Skin epidermis (tissue), 12 donors: ENCODE results near the gene PISD.

ENCODE experiments used
- H3K27ac ChIP-seq, 21 experiments: fragments of 200-600 bp; sonication (generic) in 11 of 21; one replicate each; pipeline ENCODE4 v1.5.0; 2020; ENCODE audit warnings: mild to moderate bottlenecking in 3 of 21, inconsistent platforms in 2 of 21, moderate library complexity in 2 of 21
- H3K4me3 ChIP-seq, 7 experiments: fragments of 200-600 bp; sonication (generic) in 2 of 7; one replicate each; pipeline ENCODE4 v1.5.0; 2020; ENCODE audit warnings: inconsistent platforms in 2 of 7, mild to moderate bottlenecking in 2 of 7, moderate library complexity in 1 of 7

PISD gene

DNA sequence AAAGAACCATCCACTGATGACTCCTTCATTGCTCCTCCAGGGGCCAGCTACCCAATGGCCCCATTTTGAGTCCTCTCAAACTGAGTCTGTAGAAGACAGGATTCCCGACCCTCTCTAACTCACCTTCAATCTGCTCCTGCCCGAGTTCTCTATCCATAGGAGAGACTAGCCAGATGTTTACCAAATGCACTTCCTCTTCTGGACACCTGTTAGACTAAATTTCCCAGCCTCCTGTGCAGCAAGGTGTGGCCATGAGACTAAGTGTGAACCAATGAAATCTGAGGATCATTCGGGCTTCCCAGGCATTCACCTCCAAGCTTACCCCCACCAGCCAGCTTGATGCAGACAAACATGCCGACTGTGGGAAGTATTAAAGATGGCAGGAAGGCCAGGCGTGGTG is 7.6 kb downstream of the PISD start:
- H3K4me3 ChIP-seq, result no peak overlapping the region
- no peak overlapping the region for H3K27ac ChIP-seq

DNA sequence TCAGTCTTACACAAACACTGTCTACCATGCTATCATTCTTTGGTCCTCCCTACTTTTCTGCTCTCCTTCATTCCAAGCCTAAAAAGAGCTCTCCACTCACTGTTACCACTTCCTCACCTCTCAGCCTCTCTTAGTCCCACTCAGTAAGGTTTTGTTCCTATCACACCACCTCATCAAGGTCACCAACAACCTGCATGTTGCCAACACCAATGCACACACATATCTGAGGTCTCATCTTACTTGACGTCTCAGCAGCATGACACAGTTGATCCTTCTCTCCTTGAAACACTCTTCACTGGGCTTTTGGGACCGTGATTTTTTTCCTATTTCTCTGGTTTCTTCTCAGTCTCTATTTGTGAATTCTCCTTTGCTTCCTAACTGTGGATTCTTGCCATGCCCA is 8.1 kb downstream of the PISD start:
- no peak overlapping the region for H3K4me3 ChIP-seq
- H3K27ac ChIP-seq, result no peak overlapping the region

DNA sequence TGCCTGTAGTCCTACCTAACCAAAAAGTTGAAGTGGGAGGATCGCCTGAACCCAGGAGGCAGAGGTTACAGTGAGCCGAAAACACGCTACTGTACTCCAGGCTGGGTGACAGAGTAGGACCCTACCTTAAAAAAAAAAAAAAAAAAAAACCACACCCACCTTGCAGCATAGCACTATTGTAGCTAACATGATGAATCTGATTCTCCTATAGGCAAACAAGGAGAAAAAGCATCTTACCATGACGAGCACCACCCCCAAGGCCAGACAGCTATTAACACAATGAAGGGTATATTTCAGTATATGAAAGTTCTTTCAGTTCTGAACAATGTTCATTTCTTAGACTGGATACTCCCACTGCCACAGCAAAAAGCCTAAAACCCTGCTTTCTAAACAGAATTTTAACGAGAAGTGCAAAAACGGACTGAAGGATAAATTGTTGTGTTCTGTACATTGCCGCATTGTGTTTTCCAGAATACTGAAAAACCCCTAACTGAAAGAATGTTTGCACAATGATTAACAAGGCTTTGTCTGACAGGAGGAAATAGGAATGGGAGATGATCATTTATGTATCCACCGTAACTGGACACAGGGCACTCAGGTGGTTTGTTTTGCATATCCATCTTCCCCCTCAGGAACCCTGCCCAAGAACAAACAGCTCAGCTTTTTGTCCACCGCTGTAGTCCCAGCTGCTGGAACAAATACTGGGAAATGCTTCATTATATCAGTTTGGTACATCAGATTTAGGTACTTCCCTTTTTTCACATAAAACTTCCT is 8.9 kb downstream of the PISD start:
- Histone ChIP-seq H3K27ac (no peak overlapping the region), H3K4me3 (no peak overlapping the region)

DNA sequence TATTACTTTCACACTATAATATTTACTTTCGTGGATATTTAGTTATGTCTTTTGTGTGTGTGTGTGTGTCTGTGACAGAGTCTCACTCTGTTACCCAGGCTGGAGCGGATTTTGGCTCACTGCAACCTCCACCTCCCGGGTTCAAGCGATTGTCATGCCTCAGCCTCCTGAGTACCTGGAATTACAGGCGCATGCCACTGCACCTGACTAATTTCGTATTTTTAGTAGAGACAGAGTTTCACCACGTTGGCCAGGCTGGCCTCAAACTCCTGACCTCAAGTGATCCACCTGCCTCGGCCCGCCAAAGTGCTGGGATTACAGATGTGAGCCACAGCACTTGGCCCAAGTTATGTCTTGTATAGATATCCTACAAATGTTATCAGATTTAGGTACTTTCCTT is 9.9 kb downstream of the PISD start:
- no peak overlapping the region for H3K27ac ChIP-seq
- H3K4me3 ChIP-seq, result no peak overlapping the region

DNA sequence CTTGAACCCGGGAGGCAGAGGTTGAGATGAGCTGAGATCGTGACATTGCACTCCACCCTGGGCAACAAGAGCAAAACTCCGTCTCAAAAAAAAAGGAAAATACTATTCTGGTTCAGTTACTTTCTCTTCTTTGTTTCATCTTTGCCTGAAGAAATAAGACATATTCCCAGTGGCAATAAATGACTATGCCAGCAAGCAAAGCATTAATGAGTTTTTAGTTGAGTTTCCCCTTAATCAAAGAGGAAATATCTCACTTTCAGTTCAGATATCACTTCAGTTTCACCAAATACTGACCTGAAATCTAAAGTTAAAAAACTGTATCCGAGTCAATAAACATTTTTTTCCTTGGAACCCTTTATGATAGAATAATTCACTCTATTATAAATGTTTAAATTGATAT is 10.4 kb downstream of the PISD start:
- Histone ChIP-seq H3K4me3 (no peak overlapping the region), H3K27ac (no peak overlapping the region)

DNA sequence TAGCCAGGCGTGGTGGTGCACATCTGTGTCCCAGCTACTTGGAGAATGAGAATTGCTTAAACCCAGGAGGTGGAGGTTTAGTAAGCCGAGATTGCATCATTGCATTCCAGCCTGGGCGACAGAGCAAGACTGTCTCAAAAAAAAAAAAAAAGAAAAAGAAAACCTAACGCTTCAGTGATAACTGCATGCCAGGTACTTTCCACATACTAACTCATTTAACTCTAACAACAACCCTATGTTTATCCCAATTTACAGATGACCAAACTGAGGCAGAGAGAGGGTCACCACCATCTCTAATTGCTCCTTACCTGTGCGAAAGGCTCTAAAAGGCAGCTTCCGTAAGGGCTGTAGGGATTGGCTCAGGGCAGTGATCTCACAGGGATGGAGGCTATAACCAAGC is 11.6 kb downstream of the PISD start:
- H3K4me3 ChIP-seq, result no peak overlapping the region
- peak overlapping the region in 2 of 21 experiments; percentile 20 to 60 for H3K27ac ChIP-seq

DNA sequence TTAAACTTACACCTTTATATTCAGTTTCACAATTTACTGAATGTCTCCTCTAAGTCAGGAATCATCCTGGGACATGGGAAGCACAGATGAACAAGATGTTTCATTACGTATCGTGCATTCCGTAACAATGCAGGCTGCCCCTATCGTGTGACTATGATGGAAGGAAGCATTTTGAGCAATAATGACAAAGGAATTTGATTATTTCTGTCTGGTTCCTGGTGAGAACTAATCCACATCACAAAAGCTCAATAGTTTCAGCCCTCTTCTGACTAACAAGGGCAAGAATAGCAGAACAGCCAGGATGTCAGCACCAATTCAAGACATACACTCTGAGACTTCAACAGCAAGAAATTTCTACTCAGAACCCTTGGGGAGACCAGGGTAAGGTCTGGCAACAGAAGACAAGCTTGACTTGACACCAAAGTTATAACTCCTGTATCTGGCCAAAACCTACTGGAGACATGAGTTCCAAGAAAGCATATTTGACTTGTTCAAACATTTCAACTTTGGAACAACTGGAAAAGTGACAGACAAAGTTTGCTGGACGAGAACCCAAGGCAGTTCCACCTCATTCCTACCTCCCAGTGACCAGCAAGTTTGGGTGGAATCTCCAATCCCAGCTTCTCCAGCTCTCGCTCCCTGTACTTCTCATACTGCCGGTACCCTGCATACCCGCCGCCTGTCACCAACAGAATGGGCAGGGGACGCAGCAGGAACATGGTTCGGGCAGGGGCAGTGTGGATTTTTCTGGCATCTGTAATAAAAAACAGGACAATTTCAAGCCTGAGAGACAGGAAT is 14.3 kb downstream of the PISD start:
- no peak overlapping the region for H3K4me3 ChIP-seq
- peak overlapping the region in 6 of 21 experiments; percentile 15 to 53 (median 25) for H3K27ac ChIP-seq

DNA sequence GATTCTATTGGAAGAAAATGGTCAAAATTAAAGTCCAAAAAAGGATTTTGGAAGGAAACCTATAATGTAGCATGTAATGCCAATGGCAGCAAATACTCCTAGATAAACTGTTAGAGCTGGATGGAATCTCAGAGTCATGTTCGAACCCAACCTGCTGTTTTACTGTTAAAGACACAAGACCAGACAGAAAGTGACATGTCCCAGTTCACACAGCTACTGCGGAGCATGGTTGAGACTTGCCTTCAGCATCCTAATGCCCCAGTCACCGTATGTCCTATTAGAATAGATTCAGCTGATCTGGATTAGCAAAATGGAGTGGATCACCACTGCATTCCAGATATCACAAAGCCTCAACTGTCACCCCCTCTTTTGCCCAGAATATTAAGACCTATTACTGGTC is 14.9 kb downstream of the PISD start:
- no peak overlapping the region for H3K4me3 ChIP-seq
- peak overlapping the region in 7 of 21 experiments; percentile 15 to 67 (median 38) for H3K27ac ChIP-seq

DNA sequence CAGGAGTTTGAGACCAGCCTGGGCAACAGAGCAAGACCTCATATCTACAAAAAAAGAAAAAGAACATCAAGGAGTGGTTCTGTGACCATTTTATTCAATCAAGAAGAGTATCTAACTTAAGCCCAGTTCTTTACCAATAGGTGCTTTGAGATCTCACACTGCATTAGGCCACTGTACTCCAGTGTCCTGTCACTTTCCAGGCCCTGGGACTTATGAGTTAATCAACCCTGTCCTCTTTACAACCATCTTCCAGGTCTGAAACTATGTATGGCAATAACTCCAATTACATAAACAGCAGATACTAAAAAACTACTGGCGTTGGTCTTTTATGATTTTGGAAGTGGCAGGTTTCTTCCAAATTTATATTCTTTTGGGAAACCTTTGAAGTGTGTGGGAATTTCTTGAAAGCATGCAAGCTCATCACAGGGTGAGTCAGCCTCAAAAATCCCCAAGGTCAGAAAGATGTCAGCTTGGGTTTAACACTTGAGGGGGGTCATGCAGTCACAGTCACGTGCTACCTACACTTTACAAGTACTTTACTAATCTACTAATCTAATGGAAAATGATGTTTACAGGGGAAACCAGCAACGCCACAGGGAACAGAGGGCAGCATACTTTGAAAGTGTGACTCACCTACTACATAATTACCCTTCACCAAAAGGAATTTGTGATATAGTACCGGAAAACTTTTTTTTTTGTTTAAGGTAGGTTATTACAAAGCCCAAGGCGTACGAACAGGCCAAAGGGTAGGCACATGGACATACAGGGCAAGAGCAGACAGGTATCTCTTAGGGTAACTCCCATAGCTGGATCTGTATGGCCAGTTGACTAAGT is 15.6 kb downstream of the PISD start:
- no peak overlapping the region for H3K4me3 ChIP-seq

DNA sequence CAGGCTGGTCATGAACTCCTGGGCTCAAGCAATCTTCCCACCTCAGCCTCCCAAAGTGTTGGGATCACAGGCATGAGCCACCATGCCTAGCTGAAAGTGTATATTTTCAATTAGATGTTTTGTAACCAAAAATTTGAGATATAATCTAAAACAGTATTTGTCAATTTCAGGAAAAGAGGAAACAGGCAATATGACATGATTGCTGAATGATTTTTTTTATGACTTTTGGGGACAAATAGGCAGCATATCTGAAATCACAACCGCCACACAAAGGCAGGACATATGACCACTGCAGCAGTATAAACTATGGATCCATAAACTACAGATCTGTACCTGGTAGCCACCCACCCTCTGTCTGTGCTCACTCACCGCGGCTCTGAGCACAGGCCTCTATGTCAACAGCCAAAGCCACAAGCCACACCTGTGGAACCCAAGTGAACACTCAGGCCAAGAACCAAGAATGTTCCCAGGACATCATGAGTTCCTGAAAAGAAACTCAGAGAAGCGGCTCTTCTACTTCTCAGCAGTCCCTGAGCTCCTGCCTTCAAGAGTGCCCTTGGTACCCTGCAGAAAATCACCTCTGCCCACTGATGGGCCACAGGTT is 22.5 kb downstream of the PISD start:
- no peak overlapping the region for H3K4me3 ChIP-seq
- H3K27ac ChIP-seq, result peak overlapping the region in 10 of 21 experiments; percentile 1 to 90 (median 24)

More for the DNA sequence above, 15.6 kb downstream of the PISD start:
- H3K27ac ChIP-seq, result peak overlapping the region in 10 of 21 experiments; percentile 15 to 67 (median 40)

DNA sequence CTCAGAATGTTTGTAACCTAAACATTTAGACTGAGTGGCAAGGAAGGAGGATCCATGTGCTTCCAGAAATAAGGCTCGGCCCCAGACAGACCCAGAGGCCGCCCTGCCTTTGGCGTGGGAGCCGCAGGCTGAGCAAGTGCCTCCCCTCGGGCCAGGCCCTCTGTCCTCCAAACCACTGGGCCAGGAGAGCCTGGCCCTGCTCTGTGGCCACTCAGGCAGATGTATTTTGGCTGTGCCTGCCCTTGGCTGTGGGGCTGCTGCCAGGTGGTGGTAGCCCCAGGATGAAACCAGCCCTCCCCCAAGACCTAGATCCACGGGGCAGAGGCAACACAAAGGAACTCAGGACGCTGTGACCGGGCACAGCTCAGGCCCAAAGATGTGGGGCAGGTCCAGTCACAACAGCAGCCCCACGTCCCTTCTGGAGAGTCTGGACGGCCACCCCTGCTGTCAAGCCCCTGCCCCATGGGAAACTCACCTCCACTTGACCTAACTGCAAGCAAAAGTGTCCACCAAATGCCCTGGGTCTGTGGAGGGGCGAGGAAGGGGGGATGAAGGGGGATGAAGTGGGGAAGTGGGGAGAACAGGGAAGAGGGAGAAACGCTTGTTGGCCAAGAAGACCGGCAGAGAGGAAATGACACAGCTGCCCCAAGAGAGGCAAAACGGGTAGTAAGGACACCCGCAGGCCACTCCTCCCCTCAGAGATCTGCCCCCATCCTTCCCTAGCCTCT is 24.0 kb downstream of the PISD start:
- Histone ChIP-seq H3K27ac (peak overlapping the region in 20 of 21 experiments; percentile 42 to 90 (median 74)), H3K4me3 (peak overlapping the region in 5 of 7 experiments; percentile 1 to 28 (median 27))

DNA sequence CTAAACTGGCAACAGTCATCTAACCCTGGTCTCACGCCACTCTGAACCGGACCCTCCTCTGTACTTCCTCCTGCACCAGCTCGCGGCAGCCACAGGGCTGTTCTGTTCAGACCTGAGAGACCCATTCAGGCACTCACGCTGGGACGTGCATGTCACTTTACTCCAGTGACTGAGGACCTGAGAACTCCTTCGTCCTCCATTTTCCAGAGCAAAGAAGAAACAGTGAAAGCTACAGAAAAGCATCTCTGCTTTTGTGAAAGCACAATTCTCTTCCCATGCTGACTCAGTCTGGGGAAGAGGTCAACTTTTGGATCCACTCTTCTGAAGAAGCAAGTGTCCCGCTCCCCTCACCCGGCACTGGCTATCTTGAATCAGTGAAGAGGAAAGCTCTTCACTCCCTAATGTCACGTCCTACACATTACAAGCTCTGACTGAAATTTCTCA is 24.5 kb downstream of the PISD start:
- Histone ChIP-seq H3K4me3 (peak overlapping the region in 5 of 7 experiments; percentile 1 to 28 (median 27)), H3K27ac (peak overlapping the region in 19 of 21 experiments; percentile 50 to 90 (median 75))

DNA sequence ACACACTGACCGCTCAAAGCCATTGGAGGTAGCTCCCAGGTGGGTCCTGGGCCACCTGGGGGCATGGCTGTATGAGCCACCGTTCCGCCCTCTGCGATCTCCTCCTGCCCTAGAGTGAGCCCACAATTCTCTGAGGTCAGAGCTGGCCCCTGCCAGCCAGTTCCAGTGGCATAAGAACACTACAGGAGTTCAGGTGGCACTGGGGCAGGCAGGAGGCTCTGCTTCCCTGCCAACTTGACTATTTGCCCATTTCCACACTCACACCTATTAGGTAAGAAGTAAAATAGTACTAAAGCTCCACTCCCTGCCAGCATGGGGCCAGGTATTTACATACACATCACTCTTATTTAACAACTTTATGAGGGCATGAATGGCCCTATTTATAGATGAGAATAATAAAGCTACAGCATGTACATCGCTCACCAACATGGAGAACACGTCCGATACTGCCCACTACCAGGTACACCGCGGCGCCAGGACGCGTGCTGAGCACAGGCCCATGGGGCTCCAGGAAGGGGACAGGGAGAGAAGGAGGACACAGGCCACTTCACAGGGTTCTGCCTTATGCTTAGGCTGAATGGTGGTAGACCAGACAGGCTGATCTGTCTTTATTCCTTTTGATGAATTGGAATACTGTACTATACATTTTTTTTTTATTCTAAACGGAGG is 26.2 kb downstream of the PISD start:
- Histone ChIP-seq H3K27ac (peak overlapping the region in 2 of 21 experiments; percentile 15 to 19), H3K4me3 (no peak overlapping the region)

DNA sequence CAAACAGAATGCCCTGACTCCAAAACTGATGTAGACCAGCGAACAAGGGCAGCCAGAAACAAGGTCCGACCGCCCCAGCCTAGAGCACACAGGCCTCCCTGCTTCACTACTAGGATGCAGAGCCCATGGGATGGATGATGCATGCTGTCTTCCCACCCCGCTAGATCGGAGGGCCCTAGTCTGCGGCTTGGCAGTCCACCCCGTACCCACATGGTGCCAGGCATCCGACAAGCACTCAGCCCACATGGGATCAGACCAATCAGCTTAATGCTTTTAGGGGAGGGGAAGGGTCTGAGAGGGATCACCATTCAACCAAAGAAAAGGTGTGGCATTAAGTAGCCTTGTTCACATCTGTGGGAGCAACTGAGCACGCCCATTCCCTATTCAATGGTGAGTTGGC is 30.6 kb downstream of the PISD start:
- peak overlapping the region in 4 of 7 experiments; percentile 59 to 82 (median 62) for H3K4me3 ChIP-seq
- H3K27ac ChIP-seq, result peak overlapping the region in 20 of 21 experiments; percentile 77 to 95 (median 92)

DNA sequence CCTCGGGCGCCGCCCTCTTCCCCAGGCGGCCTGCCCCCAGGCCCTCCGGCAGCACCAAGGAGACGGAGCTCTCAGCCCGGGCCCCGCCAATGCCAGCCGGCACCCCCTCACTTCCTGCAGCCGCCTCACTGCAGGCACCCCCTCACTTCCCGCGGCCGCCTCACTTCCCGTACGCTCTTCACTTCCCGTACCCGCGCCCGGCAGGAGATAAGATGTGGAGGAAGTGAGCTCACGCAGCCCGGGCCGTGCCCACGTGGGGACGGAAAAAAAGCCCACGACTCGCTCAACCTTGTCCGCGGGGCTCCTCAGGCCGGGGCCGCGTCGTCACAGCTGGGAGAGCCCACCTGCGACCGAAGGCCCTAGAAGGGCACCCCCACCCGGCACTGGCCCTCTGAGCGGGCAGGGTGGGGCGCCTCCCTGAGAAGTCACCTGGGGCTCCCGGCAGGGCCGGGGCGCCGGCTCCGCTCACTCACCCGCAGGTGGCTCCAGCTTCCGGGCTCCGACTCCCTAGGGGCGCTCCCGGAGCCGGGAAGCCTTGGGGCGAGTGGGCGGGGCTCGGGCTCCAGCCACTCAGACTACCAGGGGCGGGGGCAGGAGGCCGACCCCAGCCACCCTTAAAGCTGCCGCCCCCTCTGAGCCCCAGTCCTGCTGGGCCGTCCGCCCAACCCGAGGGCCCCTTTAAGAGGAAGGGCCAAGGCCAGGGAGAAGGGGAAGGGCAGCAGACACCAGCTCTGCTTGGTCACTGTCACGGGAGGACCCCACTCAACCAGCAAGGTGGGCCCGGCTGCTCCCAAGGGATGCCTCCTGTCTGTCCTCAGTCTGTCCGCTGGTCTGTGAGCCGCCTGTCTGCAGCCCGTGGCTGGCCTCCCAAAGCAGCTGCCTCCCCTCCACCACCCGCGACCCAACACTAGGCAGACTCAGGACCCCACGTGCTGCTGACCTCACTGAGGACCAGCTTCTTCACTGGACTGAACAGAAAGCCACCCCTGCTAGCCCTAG is 31.4 kb downstream of the PISD start:
- peak overlapping the region; percentile 59 to 87 (median 64) for H3K4me3 ChIP-seq
- peak overlapping the region; percentile 77 to 95 (median 91) for H3K27ac ChIP-seq

DNA sequence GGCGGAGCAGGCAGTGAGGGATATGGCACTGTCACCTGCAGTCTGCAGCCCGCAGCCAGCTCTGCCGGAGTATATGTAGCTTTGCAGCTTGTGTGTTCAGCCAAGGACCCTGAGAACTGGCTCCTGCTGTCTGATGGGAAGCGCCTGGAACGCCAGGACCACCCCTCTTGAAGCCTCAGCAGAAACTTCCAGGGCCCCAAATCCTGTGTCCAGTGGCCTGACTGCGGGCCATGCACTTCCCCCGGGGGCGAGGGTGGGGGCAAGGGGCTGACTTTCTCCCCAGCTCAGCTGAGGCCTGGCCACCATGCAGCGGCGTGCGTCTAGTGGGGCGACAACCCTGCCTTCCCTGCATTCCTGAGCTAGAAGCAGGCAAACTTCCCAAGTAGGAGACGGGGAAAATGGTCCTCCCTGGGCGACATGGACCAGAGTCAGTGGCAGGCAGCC is 32.3 kb downstream of the PISD start:
- peak overlapping the region; percentile 77 to 95 (median 91) for H3K27ac ChIP-seq
- H3K4me3 ChIP-seq, result peak overlapping the region; percentile 59 to 87 (median 64)
